ENCODE measurements around the gene FARP1.

DNA sequence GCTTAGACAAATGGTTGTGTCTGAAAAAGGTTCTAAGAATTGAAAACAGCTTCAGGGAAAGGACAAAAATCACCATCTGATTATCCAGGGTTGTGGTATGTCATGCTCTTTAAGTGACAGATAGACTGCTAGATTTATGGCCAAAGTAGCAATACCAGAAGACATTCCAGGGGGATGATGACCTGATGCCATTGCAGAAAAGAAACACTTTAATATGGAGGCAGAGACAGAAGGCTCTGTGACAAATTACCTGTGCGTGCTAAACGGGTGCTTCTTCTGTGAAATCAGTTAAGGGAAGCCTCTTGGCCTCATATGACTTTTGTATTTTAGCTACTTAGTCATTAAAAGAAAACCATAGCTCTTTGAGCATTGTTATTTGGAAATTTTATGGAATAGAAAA lies 178.5 kb downstream of the FARP1 start:
- TF ChIP-seq BHLHE40 (IDR thresholded peaks at IDR 0.05; ENCODE audit: low read depth, low read length), result no peak
- no peak for TF ChIP-seq RAD21 (conservative IDR thresholded peaks at IDR 0.05 in 1 of 2, IDR thresholded peaks at IDR 0.05 in 1 of 2)
- TF ChIP-seq HOXB5 (CRISPR knock-in tag; IDR thresholded peaks at IDR 0.05), result no peak
- no peak for TF ChIP-seq CTCF (IDR thresholded peaks at IDR 0.05)
- TF ChIP-seq, protein P1, sequence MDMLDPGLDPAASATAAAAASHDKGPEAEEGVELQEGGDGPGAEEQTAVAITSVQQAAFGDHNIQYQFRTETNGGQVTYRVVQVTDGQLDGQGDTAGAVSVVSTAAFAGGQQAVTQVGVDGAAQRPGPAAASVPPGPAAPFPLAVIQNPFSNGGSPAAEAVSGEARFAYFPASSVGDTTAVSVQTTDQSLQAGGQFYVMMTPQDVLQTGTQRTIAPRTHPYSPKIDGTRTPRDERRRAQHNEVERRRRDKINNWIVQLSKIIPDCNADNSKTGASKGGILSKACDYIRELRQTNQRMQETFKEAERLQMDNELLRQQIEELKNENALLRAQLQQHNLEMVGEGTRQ (IDR thresholded peaks at IDR 0.05), result no peak
- no peak for TF ChIP-seq RARB (CRISPR knock-in tag; IDR thresholded peaks at IDR 0.05)
- no peak for TF ChIP-seq RNF2 (IDR thresholded peaks at IDR 0.05; ENCODE audit: borderline replicate concordance, low read depth)
- TF ChIP-seq POLR2A (IDR thresholded peaks at IDR 0.05; ENCODE audit: low read length), result no peak
- no peak for TF ChIP-seq CEBPB (IDR thresholded peaks at IDR 0.05)

Measured in A549 (cell line).